Lower leg skin (tissue), 4 donors: Measurements from ENCODE around the gene SORBS2. TPM values are rescaled to one million over a fixed set of nuclear protein-coding genes. Genes with fewer than 3 reads are reported as not detected.

Experiments
- DNase-seq, 2 donors: peaks; one replicate each; pipeline ENCODE4 v3.0.0-alpha.2; 2019; ENCODE audit warnings: low spot score in 2 of 2
- H3K4me3 ChIP-seq: fragments of 200-600 bp; sonication (generic); 2 replicates; pipeline ENCODE4 v1.5.1; 2017; ENCODE audit warnings: mild to moderate bottlenecking, low read depth; ENCODE audit not compliant: poor library complexity, severe bottlenecking
- POLR2A ChIP-seq, 2 donors: fragments of 450-650 bp; IDR thresholded peaks; one replicate each; pipeline ENCODE4 v1.6.1; 2016 to 2017; ENCODE audit warnings: antibody characterized with exemption in 2 of 2, mild to moderate bottlenecking in 1 of 2, moderate library complexity in 1 of 2
- WGBS, 2 donors: methylation state at CpG; one replicate each; pipeline ENCODE4 v1.1.5; 2018; 5-methylcytosine and 5-hydroxymethylcytosine counted together
- intact Hi-C: fragments of 100-400 bp; cut with DNase I; formaldehyde crosslinking; loops from one replicate; pipeline ENCODE4 v1.15.0; 2023; ENCODE audit warnings: low total_unique reads
- total RNA-seq, 4 donors: library from RNA; depleted of rRNA; stranded (reverse); fragments of >200 nt; gene quantifications; one replicate each; pipeline ENCODE4 v1.1.0, GENCODE V29; 2016
- TF ChIP-seq, protein P1 (sequence below), 3 donors: fragments of 450-650 bp; IDR thresholded peaks; one replicate each; pipeline ENCODE4 v1.5.1; 2016; ENCODE audit warnings: antibody characterized with exemption in 3 of 3, mild to moderate bottlenecking in 3 of 3, moderate library complexity in 2 of 3

SORBS2 gene
- total RNA-seq, 4 donors from 2014 or later: 10.5 to 34.7 (median 20.6) TPM

DNA sequence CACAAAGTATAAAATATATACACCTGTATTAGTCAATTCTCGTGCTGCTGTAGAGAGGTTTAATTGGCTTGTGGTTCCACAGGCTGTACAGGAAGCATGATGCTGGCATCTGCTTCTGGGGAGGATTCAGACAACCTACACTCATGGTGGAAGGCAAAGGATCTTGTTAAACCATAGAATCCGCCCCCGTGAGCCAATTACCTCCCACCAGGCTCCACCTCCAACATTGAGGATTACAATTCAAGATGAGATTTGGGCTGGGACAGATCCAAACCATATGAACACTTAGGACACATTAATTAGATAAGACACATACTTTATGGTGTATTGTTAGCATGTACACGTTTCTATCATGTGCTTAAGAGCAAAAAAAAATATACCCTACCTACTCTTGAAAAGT is 22.1 kb upstream of the SORBS2 start:
- no peak overlapping the region for H3K4me3 ChIP-seq
- 71 to 72% methylated on average over 4 of the region's 4 CpGs for WGBS, 2 donors
- no peak for DNase-seq
- TF ChIP-seq, protein P1, sequence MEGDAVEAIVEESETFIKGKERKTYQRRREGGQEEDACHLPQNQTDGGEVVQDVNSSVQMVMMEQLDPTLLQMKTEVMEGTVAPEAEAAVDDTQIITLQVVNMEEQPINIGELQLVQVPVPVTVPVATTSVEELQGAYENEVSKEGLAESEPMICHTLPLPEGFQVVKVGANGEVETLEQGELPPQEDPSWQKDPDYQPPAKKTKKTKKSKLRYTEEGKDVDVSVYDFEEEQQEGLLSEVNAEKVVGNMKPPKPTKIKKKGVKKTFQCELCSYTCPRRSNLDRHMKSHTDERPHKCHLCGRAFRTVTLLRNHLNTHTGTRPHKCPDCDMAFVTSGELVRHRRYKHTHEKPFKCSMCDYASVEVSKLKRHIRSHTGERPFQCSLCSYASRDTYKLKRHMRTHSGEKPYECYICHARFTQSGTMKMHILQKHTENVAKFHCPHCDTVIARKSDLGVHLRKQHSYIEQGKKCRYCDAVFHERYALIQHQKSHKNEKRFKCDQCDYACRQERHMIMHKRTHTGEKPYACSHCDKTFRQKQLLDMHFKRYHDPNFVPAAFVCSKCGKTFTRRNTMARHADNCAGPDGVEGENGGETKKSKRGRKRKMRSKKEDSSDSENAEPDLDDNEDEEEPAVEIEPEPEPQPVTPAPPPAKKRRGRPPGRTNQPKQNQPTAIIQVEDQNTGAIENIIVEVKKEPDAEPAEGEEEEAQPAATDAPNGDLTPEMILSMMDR (IDR thresholded peaks at IDR 0.05): no peak
- no peak for TF ChIP-seq POLR2A (IDR thresholded peaks at IDR 0.05)
- intact Hi-C loops: no loop called here

DNA sequence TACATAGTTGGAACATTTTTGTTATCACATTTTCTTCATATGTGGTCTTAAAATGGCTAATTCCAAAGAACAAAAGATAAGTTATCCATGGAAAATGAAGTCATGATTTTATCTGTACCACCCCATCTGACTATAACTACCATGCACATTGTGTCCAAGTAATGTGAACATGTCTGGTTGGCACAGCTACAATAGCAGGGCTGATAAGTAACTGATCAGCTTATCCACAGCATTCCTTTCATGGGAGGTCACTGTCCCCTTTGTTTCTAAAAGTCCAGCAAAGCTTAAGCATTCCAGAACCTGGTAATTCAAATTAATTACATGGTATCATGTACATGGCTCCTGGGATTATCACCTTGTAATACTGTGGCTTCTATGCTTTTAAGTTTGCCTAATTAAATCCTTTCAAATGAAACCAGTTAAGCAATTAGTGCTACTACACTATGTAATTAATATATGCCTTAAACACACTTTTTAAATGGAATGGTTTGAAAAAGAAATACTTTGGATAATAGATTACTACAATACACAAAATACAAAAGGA is 21.1 kb upstream of the SORBS2 start:
- intact Hi-C loops: no loop called here
- H3K4me3 ChIP-seq: no peak overlapping the region
- TF ChIP-seq, protein P1 (IDR thresholded peaks at IDR 0.05): no peak
- TF ChIP-seq POLR2A (IDR thresholded peaks at IDR 0.05): no peak
- DNase-seq: no peak

DNA sequence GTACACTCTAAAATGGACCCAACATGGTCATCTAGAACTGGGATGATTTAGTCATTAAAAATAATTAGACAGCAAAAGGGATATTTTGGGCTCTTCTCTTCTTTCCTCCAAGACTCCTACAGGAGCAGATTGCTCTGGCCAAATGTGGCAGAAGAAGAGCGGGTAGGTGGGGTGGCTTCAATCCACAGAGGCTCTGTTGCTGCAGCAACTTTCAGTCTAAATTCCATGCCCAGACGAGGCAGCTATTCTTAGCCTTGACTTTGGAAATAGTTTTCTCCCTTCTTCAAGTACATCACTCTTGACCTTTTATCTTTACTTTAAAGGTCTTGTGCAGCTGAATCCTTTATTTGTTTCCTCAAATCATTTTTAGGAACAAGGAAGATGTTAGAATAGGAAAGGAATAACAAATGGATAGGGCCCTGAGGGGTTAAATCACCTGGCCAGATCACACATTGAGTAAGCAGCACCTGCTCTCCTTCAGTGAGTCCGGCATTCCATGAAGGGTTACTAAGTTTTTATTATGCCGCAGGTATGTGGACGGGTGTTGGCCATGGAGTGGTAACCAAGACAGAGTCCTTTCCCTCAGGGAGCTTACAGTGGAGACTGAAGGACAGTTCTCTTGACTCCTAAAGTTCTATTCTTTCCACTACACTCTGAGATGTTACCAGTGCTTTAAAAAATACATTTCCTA is 19.3 kb upstream of the SORBS2 start:
- intact Hi-C loops: no loop called here
- WGBS, 2 donors: 77 to 79% methylated on average over 5 of the region's 5 CpGs

DNA sequence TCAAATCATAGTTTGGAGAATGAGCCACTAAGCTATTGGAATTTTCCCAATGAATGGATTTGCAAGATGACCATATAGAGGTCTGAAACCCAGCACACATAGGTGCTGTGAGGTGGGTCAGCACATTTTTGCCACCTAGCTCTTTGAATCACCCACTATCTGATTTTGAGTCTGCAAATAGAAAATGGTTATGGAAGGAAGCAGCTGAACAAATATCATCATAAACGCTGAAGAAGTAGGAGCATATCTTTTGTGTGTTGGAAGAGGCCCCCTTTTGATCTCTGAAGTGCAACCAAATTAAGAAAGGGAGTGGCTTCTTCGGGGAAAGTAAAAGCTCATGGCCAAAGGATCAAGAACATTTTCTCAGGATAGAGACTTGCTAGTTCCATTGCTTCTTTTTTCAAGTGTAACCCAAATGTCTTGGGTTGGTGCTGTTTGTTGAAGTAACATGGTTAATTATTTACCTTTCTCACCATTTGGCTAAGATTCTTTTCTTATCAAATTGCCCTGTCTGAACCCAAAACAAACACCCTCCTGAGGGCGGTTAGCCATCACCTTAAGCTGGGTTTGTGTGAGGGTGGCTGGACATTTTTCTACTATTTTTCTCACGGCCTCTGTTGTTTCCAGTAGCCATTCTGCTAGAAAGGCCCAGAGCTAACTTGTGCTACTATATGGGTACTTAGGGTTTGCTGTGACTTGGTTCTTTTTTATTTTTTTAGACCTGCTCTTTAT is 18.4 kb upstream of the SORBS2 start:
- H3K4me3 ChIP-seq: no peak overlapping the region
- DNase-seq: no peak
- intact Hi-C loops: no loop called here
- no peak for TF ChIP-seq POLR2A (IDR thresholded peaks at IDR 0.05)
- TF ChIP-seq, protein P1 (IDR thresholded peaks at IDR 0.05): no peak
- 79 to 83% methylated on average over 4 of the region's 4 CpGs for WGBS, 2 donors

More for the DNA sequence above, 19.3 kb upstream of the SORBS2 start:
- no peak overlapping the region for H3K4me3 ChIP-seq
- TF ChIP-seq, protein P1 (IDR thresholded peaks at IDR 0.05): no peak
- no peak for TF ChIP-seq POLR2A (IDR thresholded peaks at IDR 0.05)
- no peak for DNase-seq

DNA sequence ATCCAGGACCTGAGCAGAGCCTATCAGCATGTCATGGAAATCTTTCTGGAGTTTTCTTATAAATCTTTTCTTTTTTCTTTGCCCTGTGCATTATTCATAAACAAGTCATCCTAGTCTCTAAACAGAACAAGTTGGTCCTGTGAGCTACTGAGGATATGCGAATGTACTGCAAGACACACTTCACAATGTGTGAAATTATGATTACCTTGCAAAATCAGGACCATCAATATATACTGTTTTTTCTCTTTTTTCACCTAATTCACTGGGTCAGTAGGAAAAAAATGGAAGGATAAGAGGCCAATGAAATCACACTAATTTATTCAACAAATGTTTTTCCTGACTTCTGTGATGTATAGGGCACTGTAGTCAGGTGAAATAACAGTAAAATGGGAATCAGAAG is 14.4 kb upstream of the SORBS2 start:
- DNase-seq: no peak
- TF ChIP-seq POLR2A (IDR thresholded peaks at IDR 0.05): no peak
- TF ChIP-seq, protein P1 (IDR thresholded peaks at IDR 0.05): no peak
- intact Hi-C loops: no loop called here
- H3K4me3 ChIP-seq: no peak overlapping the region
- 0% methylated on average over 1 of the region's 1 CpG for WGBS, 2 donors
